ENCODE data around the gene CASP1.

Gene CASP1

GRCh38 chr11:105023003-105023402 lies 11.9 kb downstream of the CASP1 start, which contains the start of gene CASP5:
CASP5 (minus strand) TSS chr11:105023168; CDS start chr11:105023136, 32 bp downstream.
- no peak for TF ChIP-seq Cebpa-rat (IDR thresholded peaks at IDR 0.05)
- H3K4me3 ChIP-seq = no peak within 1 kb of the TSS
- H3K27me3 ChIP-seq = no peaks in the 10 kb centered on the region
- no peaks in the 10 kb centered on the region for H3K9me3 ChIP-seq
- H3K9ac ChIP-seq = no peak within 1 kb of the TSS
- peaks cover 11% of the 10 kb centered on the region for H3K4me1 ChIP-seq
- no peak within 1 kb of the TSS for H3K27ac ChIP-seq
- no peaks in the 10 kb centered on the region for H3K36me3 ChIP-seq
- H3K4me2 ChIP-seq = peak within 1 kb of the TSS; percentile 34
- H4K20me1 ChIP-seq = no peaks in the 10 kb centered on the region

- Histone ChIP-seq H3K9me3 (no peaks in the 10 kb centered on the region), H4K20me1 (no peaks in the 10 kb centered on the region), H3K27me3 (no peaks in the 10 kb centered on the region), H3K4me1 (peaks cover 11% of the 10 kb centered on the region), H3K27ac (no peak overlapping the region), H3K9ac (no peak overlapping the region), H3K4me3 (no peak overlapping the region), H3K36me3 (no peaks in the 10 kb centered on the region), H3K4me2 (no peak overlapping the region)
- TF ChIP-seq Cebpa-rat (IDR thresholded peaks at IDR 0.05) = no peak
Observed at GRCh38 chr11:105022527-105022926, 12.4 kb downstream of the CASP1 start.

DNA sequence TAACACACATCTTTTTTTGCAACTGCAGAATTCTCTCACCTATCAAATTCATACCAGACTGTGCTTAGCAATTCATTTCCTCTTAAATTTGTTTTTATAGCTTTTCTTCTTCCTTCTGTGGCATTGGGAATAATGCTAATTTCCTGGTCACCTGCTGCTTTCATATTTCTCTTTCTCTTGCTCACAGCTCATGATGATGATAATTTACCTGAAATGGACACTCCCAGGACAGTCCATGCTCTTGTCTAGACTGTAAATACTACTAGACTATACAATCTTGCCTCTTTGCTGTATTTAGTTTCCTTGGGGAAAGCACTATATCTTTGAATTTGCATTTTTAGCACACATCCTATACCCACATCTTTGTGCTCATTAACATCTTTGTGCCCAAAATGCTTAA lies 27.5 kb downstream of the CASP1 start:
- TF ChIP-seq Cebpa-rat (IDR thresholded peaks at IDR 0.05) = no peak
- H3K9ac ChIP-seq = no peak overlapping the region
- H3K4me1 ChIP-seq = no peaks in the 10 kb centered on the region
- no peaks in the 10 kb centered on the region for H4K20me1 ChIP-seq
- no peak overlapping the region for H3K4me3 ChIP-seq
- H3K27me3 ChIP-seq = no peaks in the 10 kb centered on the region
- no peaks in the 10 kb centered on the region for H3K9me3 ChIP-seq
- H3K27ac ChIP-seq = no peak overlapping the region
- H3K36me3 ChIP-seq = no peaks in the 10 kb centered on the region
- H3K4me2 ChIP-seq = no peak overlapping the region

GRCh38 chr11:105005451-105005845 lies 29.5 kb downstream of the CASP1 start:
- H3K36me3 ChIP-seq = no peaks in the 10 kb centered on the region
- no peak overlapping the region for H3K4me2 ChIP-seq
- TF ChIP-seq Cebpa-rat (IDR thresholded peaks at IDR 0.05) = no peak
- H3K4me1 ChIP-seq = no peaks in the 10 kb centered on the region
- no peak overlapping the region for H3K9ac ChIP-seq
- no peaks in the 10 kb centered on the region for H4K20me1 ChIP-seq
- H3K27ac ChIP-seq = no peak overlapping the region
- H3K4me3 ChIP-seq = no peak overlapping the region
- H3K27me3 ChIP-seq = no peaks in the 10 kb centered on the region
- H3K9me3 ChIP-seq = no peaks in the 10 kb centered on the region

- no peaks in the 10 kb centered on the region for H3K36me3 ChIP-seq
- H3K4me3 ChIP-seq = no peak overlapping the region
- H3K4me2 ChIP-seq = no peak overlapping the region
- H3K4me1 ChIP-seq = no peaks in the 10 kb centered on the region
- no peaks in the 10 kb centered on the region for H3K27me3 ChIP-seq
- H3K27ac ChIP-seq = no peak overlapping the region
- H4K20me1 ChIP-seq = no peaks in the 10 kb centered on the region
- H3K9ac ChIP-seq = no peak overlapping the region
- TF ChIP-seq Cebpa-rat (IDR thresholded peaks at IDR 0.05) = no peak
- H3K9me3 ChIP-seq = no peaks in the 10 kb centered on the region
Observed at GRCh38 chr11:105004021-105004420, 30.9 kb downstream of the CASP1 start.

DNA sequence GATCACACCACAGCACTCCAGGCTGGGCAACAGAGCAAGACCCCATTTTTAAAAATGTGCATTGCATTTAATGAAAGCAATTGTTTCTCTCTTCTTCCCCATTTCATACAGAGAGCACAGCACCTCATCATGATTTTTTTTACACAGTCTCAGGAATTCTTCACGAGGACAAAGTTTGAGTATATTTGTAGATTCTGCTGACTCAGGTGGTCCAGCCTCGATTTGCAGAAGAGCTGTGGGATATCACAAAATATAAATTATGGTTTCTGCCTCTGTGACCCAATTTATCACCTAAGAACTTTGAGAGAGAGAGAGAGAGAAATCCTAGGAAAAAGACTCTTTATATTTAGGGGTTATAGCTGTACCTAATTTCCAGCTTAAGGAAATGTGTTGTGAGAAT lies 31.8 kb downstream of the CASP1 start:
- H3K4me2 ChIP-seq = no peak overlapping the region
- H3K36me3 ChIP-seq = no peaks in the 10 kb centered on the region
- no peaks in the 10 kb centered on the region for H3K4me1 ChIP-seq
- H4K20me1 ChIP-seq = no peaks in the 10 kb centered on the region
- H3K27ac ChIP-seq = no peak overlapping the region
- H3K9me3 ChIP-seq = no peaks in the 10 kb centered on the region
- no peak for TF ChIP-seq Cebpa-rat (IDR thresholded peaks at IDR 0.05)
- no peak overlapping the region for H3K4me3 ChIP-seq
- H3K9ac ChIP-seq = no peak overlapping the region
- no peaks in the 10 kb centered on the region for H3K27me3 ChIP-seq

DNA sequence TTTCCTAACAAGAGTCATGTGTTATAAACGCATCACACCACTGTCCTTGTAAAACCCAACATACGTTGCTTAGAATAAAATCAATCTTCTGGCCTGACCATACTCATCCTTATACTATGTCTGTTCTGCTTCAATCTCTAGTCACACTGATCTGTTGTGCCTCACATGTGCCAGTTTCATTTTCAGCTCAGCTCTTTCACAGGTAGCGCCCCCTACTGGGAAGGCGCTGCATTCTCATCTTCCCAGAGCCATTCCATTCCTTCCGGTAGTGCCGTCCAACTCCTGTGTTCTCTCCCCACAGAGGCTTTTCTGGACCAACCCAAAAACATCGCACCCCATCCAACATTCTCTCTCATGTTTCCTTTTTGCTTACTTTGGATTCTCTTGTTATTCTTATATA lies 34.1 kb downstream of the CASP1 start:
- no peak overlapping the region for H3K4me2 ChIP-seq
- H3K27me3 ChIP-seq = no peaks in the 10 kb centered on the region
- no peak for TF ChIP-seq Cebpa-rat (IDR thresholded peaks at IDR 0.05)
- H3K36me3 ChIP-seq = no peaks in the 10 kb centered on the region
- H4K20me1 ChIP-seq = no peaks in the 10 kb centered on the region
- H3K9ac ChIP-seq = no peak overlapping the region
- no peak overlapping the region for H3K27ac ChIP-seq
- H3K4me1 ChIP-seq = no peaks in the 10 kb centered on the region
- no peaks in the 10 kb centered on the region for H3K9me3 ChIP-seq
- H3K4me3 ChIP-seq = no peak overlapping the region

- Histone ChIP-seq H3K9ac (no peak overlapping the region), H3K4me3 (no peak overlapping the region), H3K4me2 (no peak overlapping the region), H4K20me1 (no peaks in the 10 kb centered on the region), H3K9me3 (no peaks in the 10 kb centered on the region), H3K4me1 (no peaks in the 10 kb centered on the region), H3K36me3 (no peaks in the 10 kb centered on the region), H3K27me3 (no peaks in the 10 kb centered on the region), H3K27ac (no peak overlapping the region)
- no peak for TF ChIP-seq Cebpa-rat (IDR thresholded peaks at IDR 0.05)
Observed at GRCh38 chr11:105000167-105000566, 34.8 kb downstream of the CASP1 start.

DNA sequence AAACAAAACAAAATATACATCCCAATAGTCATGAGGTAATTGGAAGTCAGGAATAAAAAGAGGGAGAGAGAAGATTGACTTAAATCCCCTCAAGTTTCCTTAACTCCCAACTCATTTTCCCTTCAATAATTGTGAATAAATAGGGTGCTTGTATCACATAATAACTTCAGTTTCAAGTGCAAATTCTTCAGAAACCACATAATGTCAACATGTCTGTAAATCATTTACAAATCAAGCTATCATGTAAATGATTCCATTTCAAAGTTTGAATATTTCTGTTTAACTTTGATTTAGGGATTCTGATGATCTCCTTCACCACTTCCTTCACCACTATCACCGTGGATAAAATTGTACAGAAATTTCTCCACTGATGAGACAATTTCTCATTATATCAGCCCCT lies 35.2 kb downstream of the CASP1 start:
- Histone ChIP-seq H3K9me3 (no peaks in the 10 kb centered on the region), H3K27me3 (no peaks in the 10 kb centered on the region), H3K4me3 (no peak overlapping the region), H3K36me3 (no peaks in the 10 kb centered on the region), H3K4me1 (no peaks in the 10 kb centered on the region), H4K20me1 (no peaks in the 10 kb centered on the region), H3K9ac (no peak overlapping the region), H3K27ac (no peak overlapping the region), H3K4me2 (no peak overlapping the region)
- TF ChIP-seq Cebpa-rat (IDR thresholded peaks at IDR 0.05) = no peak

DNA sequence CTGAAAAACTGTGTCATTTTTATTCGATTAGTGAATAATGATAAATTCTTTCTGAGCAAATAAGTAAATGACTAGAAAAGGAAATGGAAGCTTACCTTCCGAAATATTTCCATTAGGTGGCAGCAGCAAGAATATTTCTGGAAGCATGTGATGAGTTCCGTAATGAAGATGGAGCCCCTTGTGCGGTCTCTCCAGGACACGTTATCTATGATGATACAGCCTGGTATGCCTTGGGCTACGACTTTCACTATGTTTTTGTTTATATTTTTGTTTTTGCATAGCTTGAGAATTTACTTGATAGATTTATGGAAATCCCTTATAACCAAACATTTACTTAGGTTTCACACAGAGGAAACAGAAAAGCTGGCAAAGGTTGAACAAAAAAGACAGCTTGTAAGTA lies 37.7 kb downstream of the CASP1 start:
- no peaks in the 10 kb centered on the region for H4K20me1 ChIP-seq
- no peaks in the 10 kb centered on the region for H3K9me3 ChIP-seq
- TF ChIP-seq Cebpa-rat (IDR thresholded peaks at IDR 0.05) = no peak

GRCh38 chr11:104995001-104995408 lies 39.9 kb downstream of the CASP1 start:
- H3K4me1 ChIP-seq = no peaks in the 10 kb centered on the region
- no peak overlapping the region for H3K27ac ChIP-seq
- no peak overlapping the region for H3K4me3 ChIP-seq
- H3K9ac ChIP-seq = no peak overlapping the region
- no peaks in the 10 kb centered on the region for H3K9me3 ChIP-seq
- no peak for TF ChIP-seq Cebpa-rat (IDR thresholded peaks at IDR 0.05)
- H3K4me2 ChIP-seq = no peak overlapping the region
- H3K27me3 ChIP-seq = no peaks in the 10 kb centered on the region
- H4K20me1 ChIP-seq = no peaks in the 10 kb centered on the region
- no peaks in the 10 kb centered on the region for H3K36me3 ChIP-seq

More for the DNA sequence above, 37.7 kb downstream of the CASP1 start:
- Histone ChIP-seq H3K4me2 (no peak overlapping the region), H3K27ac (no peak overlapping the region), H3K27me3 (no peaks in the 10 kb centered on the region), H3K9ac (no peak overlapping the region), H3K4me3 (no peak overlapping the region), H3K4me1 (no peaks in the 10 kb centered on the region), H3K36me3 (no peaks in the 10 kb centered on the region)
